Left ventricle myocardium inferior (tissue), 1 donor: ENCODE results near the gene GPRC5D. TPM values are rescaled to one million over a fixed set of nuclear protein-coding genes. Genes with fewer than 3 reads are reported as not detected.

ENCODE experiments used
- DNase-seq: peaks from one replicate; pipeline ENCODE4 v3.0.0-alpha.2; 2020
- H3K27ac ChIP-seq: fragments of 200-600 bp; replicated peaks from 2 replicates; pipeline ENCODE4 v1.8.0; 2021
- H3K27me3 ChIP-seq: fragments of 200-600 bp; 2 replicates; pipeline ENCODE4 v1.8.0; 2021; ENCODE audit warnings: low read depth
- H3K36me3 ChIP-seq: fragments of 200-600 bp; 2 replicates; pipeline ENCODE4 v1.8.0; 2021
- H3K4me1 ChIP-seq: fragments of 200-600 bp; 2 replicates; pipeline ENCODE4 v1.8.0; 2021
- H3K4me3 ChIP-seq: fragments of 200-600 bp; 2 replicates; pipeline ENCODE4 v1.8.0; 2021; ENCODE audit warnings: mild to moderate bottlenecking, moderate library complexity
- H3K9me3 ChIP-seq: fragments of 200-600 bp; replicated peaks from 2 replicates; pipeline ENCODE4 v1.8.0; 2021
- intact Hi-C: fragments of 100-400 bp; cut with micrococcal nuclease; formaldehyde crosslinking; loops from one replicate; pipeline ENCODE4 v1.11.0; 2022
- long read RNA-seq: library from polyadenylated mRNA; unstranded; transcript quantifications from one replicate; pipeline ENCODE4 v2.0.0, GENCODE V29; 2021
- total RNA-seq: library from RNA; stranded (reverse); fragmentation: NEBNext Ultra II Directional; extraction: Animal tissue kit (Norgen Biotek cat#: 25700); gene quantifications from one replicate; pipeline ENCODE4 v1.2.1, GENCODE V29; 2021
- TF ChIP-seq, protein P1 (sequence below): fragments of 200-600 bp; IDR thresholded peaks from 2 replicates; pipeline ENCODE4 v1.8.0; 2021; ENCODE audit warnings: antibody characterized with exemption, mild to moderate bottlenecking, borderline replicate concordance
- donor health status: DM: no; HTN: yes; CAD: no; lungs with severe emphysema.

The GPRC5D gene
- total RNA-seq, result not detected
- long read RNA-seq, result 0 reads

DNA sequence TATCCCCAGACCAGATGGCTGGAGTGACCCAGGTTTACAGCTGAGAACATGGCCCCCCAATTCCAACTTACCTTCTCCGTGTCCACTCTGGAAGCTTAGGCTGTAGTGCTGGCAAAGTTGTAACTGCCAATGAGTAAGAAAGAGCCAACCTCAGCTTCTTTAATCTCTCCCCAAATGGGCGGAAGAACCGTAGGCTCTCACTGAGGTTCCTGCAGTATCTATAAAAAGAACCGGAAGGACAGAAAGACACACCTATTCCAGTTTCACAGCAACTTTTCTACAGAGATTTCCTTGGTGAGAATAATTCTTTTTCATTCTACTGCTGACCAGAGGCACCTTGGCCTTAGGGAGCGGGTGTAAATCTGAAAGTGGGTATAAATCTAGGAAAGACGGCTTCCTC lies at the start of gene GPRC5D:
Gene GPRC5D, minus strand, starts transcription at position 135 of the 400 bp plus-strand sequence. CDS start 1,786 bp downstream, outside the sequence.
- intact Hi-C loops, result no loop called here
- TF ChIP-seq, protein P1, sequence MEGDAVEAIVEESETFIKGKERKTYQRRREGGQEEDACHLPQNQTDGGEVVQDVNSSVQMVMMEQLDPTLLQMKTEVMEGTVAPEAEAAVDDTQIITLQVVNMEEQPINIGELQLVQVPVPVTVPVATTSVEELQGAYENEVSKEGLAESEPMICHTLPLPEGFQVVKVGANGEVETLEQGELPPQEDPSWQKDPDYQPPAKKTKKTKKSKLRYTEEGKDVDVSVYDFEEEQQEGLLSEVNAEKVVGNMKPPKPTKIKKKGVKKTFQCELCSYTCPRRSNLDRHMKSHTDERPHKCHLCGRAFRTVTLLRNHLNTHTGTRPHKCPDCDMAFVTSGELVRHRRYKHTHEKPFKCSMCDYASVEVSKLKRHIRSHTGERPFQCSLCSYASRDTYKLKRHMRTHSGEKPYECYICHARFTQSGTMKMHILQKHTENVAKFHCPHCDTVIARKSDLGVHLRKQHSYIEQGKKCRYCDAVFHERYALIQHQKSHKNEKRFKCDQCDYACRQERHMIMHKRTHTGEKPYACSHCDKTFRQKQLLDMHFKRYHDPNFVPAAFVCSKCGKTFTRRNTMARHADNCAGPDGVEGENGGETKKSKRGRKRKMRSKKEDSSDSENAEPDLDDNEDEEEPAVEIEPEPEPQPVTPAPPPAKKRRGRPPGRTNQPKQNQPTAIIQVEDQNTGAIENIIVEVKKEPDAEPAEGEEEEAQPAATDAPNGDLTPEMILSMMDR, result no peak

DNA sequence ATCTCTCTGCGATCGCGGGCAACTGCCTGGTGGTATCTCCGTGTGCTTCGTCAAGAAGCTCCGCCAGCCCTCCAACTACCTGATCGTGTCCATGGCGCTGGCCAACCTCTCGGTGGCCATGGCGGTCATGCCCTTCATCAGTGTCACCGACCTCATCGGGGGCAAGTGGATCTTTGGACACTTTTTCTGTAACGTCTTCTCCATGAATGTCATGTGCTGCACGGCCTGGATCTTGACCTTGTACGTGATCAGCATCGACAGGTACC lies 49.7 kb upstream of the GPRC5D start:
- H3K9me3 ChIP-seq, result no peaks in the 10 kb centered on the region
- intact Hi-C loops, result loop anchor here (5.0 kb wide), 1 partner anchor 211 kb away; no protein-coding TSS in a partner anchor
- TF ChIP-seq, protein P1, result no peak
- DNase-seq, result no peak
- H3K27me3 ChIP-seq, result no peaks in the 10 kb centered on the region
- no peaks in the 10 kb centered on the region for H3K36me3 ChIP-seq
- H3K27ac ChIP-seq, result peak overlapping the region; percentile 92
- H3K4me1 ChIP-seq, result peaks cover 48% of the 10 kb centered on the region
- H3K4me3 ChIP-seq, result peak overlapping the region; percentile 86

More for the DNA sequence above, at the start of gene GPRC5D:
- DNase-seq, result no peak
- H3K36me3 ChIP-seq, result no peaks in the 10 kb centered on the region
- no peak within 1 kb of the TSS for H3K4me3 ChIP-seq
- H3K27me3 ChIP-seq, result no peaks in the 10 kb centered on the region
- no peak within 1 kb of the TSS for H3K27ac ChIP-seq
- no peaks in the 10 kb centered on the region for H3K4me1 ChIP-seq
- H3K9me3 ChIP-seq, result no peaks in the 10 kb centered on the region

DNA sequence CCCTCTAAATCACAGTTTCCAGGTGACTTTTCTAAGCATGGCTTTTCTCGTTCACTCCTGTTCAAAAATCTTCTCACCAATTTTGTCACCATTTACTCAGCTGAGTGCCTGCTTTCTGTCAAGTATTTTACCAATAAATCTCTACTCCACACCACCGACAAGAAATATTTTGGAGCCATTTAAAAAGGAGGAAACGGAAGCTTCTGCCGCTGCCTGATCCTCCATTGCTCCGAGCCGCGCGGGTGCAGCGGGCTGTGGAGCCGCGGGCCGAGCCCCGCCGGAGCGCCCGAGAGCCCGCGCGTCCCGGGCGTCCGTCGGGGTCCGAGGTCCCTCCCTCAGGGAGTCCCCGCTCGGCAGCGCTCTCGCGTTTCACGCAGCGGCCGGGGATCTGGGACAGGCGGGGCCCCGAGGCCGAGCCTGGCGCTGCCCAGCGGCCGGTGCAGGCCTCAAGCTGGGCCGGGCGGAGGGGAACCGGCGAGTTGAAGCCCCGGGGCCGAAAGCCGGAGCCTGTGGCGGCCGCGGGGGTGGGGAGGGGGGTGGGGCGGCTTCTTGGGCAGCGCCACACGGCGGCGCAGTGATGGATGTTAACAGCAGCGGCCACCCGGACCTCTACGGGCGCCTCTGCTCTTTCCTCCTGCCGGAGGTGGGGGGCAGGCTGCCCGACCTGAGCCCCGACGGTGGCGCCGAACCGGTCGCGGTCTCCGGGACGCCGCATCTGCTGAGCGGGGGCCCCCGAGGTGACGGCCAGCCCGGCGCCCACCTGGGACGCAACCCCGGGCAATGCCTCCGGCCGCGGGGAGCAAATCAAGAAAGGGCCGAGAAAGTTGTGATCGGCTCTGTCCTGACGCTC lies 49.2 kb upstream of the GPRC5D start:
- peak overlapping the region; percentile 92 for H3K27ac ChIP-seq
- TF ChIP-seq, protein P1, result peak; percentile 62
- intact Hi-C loops, result loop anchor here (5.0 kb wide), 1 partner anchor 211 kb away; no protein-coding TSS in a partner anchor

DNA sequence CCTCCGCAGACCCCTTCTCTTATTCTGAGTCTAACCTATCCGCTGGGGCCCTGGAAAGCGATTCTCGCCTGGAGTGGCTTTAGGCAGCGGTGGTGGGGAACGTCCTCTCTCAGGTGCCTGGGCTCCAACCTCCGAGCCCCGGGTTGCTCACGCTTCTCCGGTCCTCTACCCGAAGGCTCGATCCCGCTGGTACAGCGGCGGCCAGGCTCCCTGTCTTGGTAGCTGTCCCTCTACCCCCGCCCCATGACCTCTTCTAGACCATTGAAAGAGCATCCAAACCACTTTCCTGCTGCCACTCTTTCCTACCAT lies 48.6 kb upstream of the GPRC5D start:
- Histone ChIP-seq H3K36me3 (no peaks in the 10 kb centered on the region), H3K27me3 (no peaks in the 10 kb centered on the region), H3K4me3 (peak overlapping the region; percentile 86), H3K4me1 (peaks cover 57% of the 10 kb centered on the region), H3K9me3 (no peaks in the 10 kb centered on the region), H3K27ac (peak overlapping the region; percentile 92)
- intact Hi-C loops, result loop anchor here (5.0 kb wide), 1 partner anchor 212 kb away; no protein-coding TSS in a partner anchor
- TF ChIP-seq, protein P1, result no peak
- no peak for DNase-seq

More for the DNA sequence above, 49.2 kb upstream of the GPRC5D start:
- Histone ChIP-seq H3K36me3 (no peaks in the 10 kb centered on the region), H3K4me3 (peak overlapping the region; percentile 86), H3K4me1 (peaks cover 54% of the 10 kb centered on the region), H3K9me3 (no peaks in the 10 kb centered on the region), H3K27me3 (no peaks in the 10 kb centered on the region)
- DNase-seq, result peak; percentile 52

DNA sequence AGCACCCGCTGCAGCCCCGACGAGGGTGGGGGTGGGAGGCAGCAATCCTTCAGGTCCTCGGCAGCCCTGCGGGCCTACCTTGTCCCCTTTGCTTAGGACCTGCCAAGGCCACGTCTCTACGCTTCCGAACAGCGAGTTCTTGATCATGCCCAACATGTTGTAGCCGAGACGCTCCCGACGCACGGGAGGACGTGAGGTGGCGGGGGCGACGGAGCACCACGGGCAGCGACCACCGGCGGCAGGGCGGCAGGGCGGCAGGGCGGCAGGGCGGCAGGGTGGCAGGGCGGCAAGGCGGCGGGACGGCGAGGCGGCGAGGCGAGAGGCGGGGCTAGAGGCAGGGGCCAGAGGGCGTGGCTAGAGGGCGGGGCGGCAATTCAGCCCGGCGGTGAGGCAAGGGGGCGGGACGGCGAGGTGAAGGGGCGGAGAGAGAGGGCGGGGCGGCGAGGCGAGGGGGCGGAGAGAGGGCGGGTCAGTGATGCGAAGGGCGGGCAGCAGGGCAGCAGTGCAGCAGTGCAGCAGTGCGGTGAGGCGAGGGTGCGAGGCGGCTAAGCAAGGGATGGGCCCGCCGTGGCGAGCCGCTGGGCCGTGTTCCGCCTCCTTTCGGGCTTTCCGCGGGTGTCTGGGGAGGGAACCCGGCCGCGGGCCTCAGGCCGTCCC lies 48.1 kb upstream of the GPRC5D start, which contains the start of gene HEBP1:
Gene HEBP1, minus strand, starts transcription at position 307 of the 657 bp plus-strand sequence. Its CDS starts 151 bp downstream, at position 156.
- Histone ChIP-seq H3K9me3 (no peaks in the 10 kb centered on the region), H3K4me1 (peaks cover 57% of the 10 kb centered on the region), H3K4me3 (peak within 1 kb of the TSS; percentile 86), H3K27ac (peak within 1 kb of the TSS; percentile 92), H3K36me3 (no peaks in the 10 kb centered on the region), H3K27me3 (no peaks in the 10 kb centered on the region)
- TF ChIP-seq, protein P1, result no peak
- intact Hi-C loops, result loop anchor here (5.0 kb wide), 1 partner anchor 212 kb away; no protein-coding TSS in a partner anchor
- peak; percentile 97 for DNase-seq
